ENCODE measurements around the gene SNAPC3. TPM values are rescaled to one million over a fixed set of nuclear protein-coding genes. Genes with fewer than 3 reads are reported as not detected.

The SNAPC3 gene
- polyA plus RNA-seq, 2 of the 4 experiments (the other 2 are of a cell fraction): 28.9 to 35.1 TPM

- TF ChIP-seq TP53 (CRISPR knock-in tag; IDR thresholded peaks at IDR 0.05): no peak
- no peak for TF ChIP-seq FOXS1 (CRISPR knock-in tag; IDR thresholded peaks at IDR 0.05)
- TF ChIP-seq E2F6 (IDR thresholded peaks at IDR 0.05; ENCODE audit: borderline replicate concordance, low read depth): no peak
- no peak for TF ChIP-seq FOSL2 (IDR thresholded peaks at IDR 0.05)
- TF ChIP-seq FOSL2 (CRISPR knock-in tag; IDR thresholded peaks at IDR 0.05): no peak
- no peak for TF ChIP-seq HOXB5 (CRISPR knock-in tag; IDR thresholded peaks at IDR 0.05)
These were observed 87.5 kb downstream of the SNAPC3 start (continued) for GRCh38 chr9:15509931-15510788.

GRCh38 chr9:15510789-15511575, 88.3 kb downstream of the SNAPC3 start, which contains the start of gene PSIP1:
Gene PSIP1, minus strand, starts transcription at chr9:15510970. Its CDS starts 782 bp downstream, at chr9:15510188.
- FAIRE-seq (peak; percentile 23), DNase-seq (ENCODE audit: low read depth in 1 of 2, low spot score in 1 of 2) (peak; percentile 60 to 87), ATAC-seq (peak; percentile 91 to 94)
- H3K27ac ChIP-seq: peak within 1 kb of the TSS; percentile 98 to 99
- H3K4me2 ChIP-seq: peak within 1 kb of the TSS; percentile 76
- peak within 1 kb of the TSS; percentile 99 for H3K4me3 ChIP-seq
- H3K9me3 ChIP-seq: no peaks in the 10 kb centered on the region
- ChIA-PET POLR2A (interaction anchor here (0.6 to 3.0 kb wide), 6 partner anchors 10 to 1836 kb away, joined by 3 to 52 read pairs (median 4); partner anchors contain the start of genes CCDC171 and TTC39B), CTCF (interaction anchor here (0.9 to 1.4 kb wide), 4 partner anchors 12 to 96 kb away, joined by 3 to 9 read pairs (median 6); no protein-coding TSS in a partner anchor)
- WGBS (ENCODE audit: missing lambda C conversion rate): 1% methylated on average over 30 of the region's 72 CpGs
- peaks cover 22% of the 10 kb centered on the region for H3K4me1 ChIP-seq
- TF ChIP-seq GATA3 (IDR thresholded peaks at IDR 0.05; ENCODE audit: borderline replicate concordance) (peak; percentile 87), ZC3H11A (IDR thresholded peaks at IDR 0.05) (no peak), PBX3 (IDR thresholded peaks at IDR 0.05) (no peak), HOXB5 (CRISPR knock-in tag; IDR thresholded peaks at IDR 0.05) (0 out of 2 replicates have a peak, but pooled peaks have one; percentile 46), PHF8 (IDR thresholded peaks at IDR 0.05; ENCODE audit: borderline replicate concordance, low read depth) (peak; percentile 42; the same call in 1 of the 2 replicates), KDM5A (IDR thresholded peaks at IDR 0.05) (no peak), JUN (IDR thresholded peaks at IDR 0.05) (peak; percentile 63 to 86; a peak in 3 of 5 replicates), E2F6 (IDR thresholded peaks at IDR 0.05; ENCODE audit: borderline replicate concordance, low read depth) (peak; percentile 59), ESRRA (IDR thresholded peaks at IDR 0.05; ENCODE audit: borderline replicate concordance, low read length) (no peak), TP53 (CRISPR knock-in tag; IDR thresholded peaks at IDR 0.05) (no peak), POLR2A (IDR thresholded peaks at IDR 0.05; ENCODE audit: low read length) (peak; percentile 84), BHLHE40 (IDR thresholded peaks at IDR 0.05; ENCODE audit: low read depth, low read length) (peak; percentile 79)
- TF ChIP-seq, protein P1, sequence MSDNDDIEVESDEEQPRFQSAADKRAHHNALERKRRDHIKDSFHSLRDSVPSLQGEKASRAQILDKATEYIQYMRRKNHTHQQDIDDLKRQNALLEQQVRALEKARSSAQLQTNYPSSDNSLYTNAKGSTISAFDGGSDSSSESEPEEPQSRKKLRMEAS (IDR thresholded peaks at IDR 0.05): peak; percentile 79
- TF ChIP-seq, protein P2, sequence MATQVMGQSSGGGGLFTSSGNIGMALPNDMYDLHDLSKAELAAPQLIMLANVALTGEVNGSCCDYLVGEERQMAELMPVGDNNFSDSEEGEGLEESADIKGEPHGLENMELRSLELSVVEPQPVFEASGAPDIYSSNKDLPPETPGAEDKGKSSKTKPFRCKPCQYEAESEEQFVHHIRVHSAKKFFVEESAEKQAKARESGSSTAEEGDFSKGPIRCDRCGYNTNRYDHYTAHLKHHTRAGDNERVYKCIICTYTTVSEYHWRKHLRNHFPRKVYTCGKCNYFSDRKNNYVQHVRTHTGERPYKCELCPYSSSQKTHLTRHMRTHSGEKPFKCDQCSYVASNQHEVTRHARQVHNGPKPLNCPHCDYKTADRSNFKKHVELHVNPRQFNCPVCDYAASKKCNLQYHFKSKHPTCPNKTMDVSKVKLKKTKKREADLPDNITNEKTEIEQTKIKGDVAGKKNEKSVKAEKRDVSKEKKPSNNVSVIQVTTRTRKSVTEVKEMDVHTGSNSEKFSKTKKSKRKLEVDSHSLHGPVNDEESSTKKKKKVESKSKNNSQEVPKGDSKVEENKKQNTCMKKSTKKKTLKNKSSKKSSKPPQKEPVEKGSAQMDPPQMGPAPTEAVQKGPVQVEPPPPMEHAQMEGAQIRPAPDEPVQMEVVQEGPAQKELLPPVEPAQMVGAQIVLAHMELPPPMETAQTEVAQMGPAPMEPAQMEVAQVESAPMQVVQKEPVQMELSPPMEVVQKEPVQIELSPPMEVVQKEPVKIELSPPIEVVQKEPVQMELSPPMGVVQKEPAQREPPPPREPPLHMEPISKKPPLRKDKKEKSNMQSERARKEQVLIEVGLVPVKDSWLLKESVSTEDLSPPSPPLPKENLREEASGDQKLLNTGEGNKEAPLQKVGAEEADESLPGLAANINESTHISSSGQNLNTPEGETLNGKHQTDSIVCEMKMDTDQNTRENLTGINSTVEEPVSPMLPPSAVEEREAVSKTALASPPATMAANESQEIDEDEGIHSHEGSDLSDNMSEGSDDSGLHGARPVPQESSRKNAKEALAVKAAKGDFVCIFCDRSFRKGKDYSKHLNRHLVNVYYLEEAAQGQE (IDR thresholded peaks at IDR 0.05): 0 out of 2 replicates have a peak, but pooled peaks have one; percentile 20

Small RNA genes within 50 kb of the gene (small RNA-seq; reads per million reads assigned to genes)
- 0 reads per million in 6 experiments for gene RNU6-319P

Other genes starting within 250 kb of the SNAPC3 start
- 4.4 and 5.0 TPM in 2 replicates for gene TTC39B, start 115.7 kb upstream of the SNAPC3 start, polyA plus RNA-seq (2011; rRNA removed)
- gene TTC39B, start 115.7 kb upstream of the SNAPC3 start, polyA plus RNA-seq (2017; fragmentation: RNase III; extraction: RNeasy Plus Mini Kit Qiagen cat#74134 plus additional on column Dnase treatment): 0.52 to 0.94 TPM (median 0.59 TPM) in 3 replicates
- gene PSIP1, start 88.1 kb downstream of the SNAPC3 start, polyA plus RNA-seq (2011; rRNA removed): 62.5 and 119 TPM in 2 replicates
- 79.8 to 86.4 TPM (median 84.2 TPM) in 3 replicates for gene PSIP1, start 88.1 kb downstream of the SNAPC3 start, polyA plus RNA-seq (2017; fragmentation: RNase III; extraction: RNeasy Plus Mini Kit Qiagen cat#74134 plus additional on column Dnase treatment)
- gene CCDC171, start 130.2 kb downstream of the SNAPC3 start, polyA plus RNA-seq (2011; rRNA removed): 1.3 and 1.4 TPM in 2 replicates
- gene CCDC171, start 130.2 kb downstream of the SNAPC3 start, polyA plus RNA-seq (2017; fragmentation: RNase III; extraction: RNeasy Plus Mini Kit Qiagen cat#74134 plus additional on column Dnase treatment): 0.67 to 1.0 TPM (median 0.88 TPM) in 3 replicates